Karpas-422 (cell line): ENCODE measurements around the gene MAP3K5. TPM values are rescaled to one million over a fixed set of nuclear protein-coding genes. Genes with fewer than 3 reads are reported as not detected.

ENCODE experiments used
- DNase-seq: peaks from one replicate; pipeline ENCODE4 v3.0.0-alpha.2; 2015
- H2AFZ ChIP-seq: fragments of 200-600 bp; sonication (generic); 2 replicates; pipeline ENCODE4 v1.6.1; 2014; ENCODE audit warnings: antibody characterized with exemption, low read length, mixed read lengths
- H3K27ac ChIP-seq: fragments of 200-600 bp; sonication (generic); 2 replicates; pipeline ENCODE4 v1.5.1; 2014; ENCODE audit warnings: mild to moderate bottlenecking, low read length, moderate library complexity
- H3K27me3 ChIP-seq: fragments of 200-600 bp; sonication (generic); 2 replicates; pipeline ENCODE4 v1.6.1; 2014; ENCODE audit warnings: low read length, mixed read lengths
- H3K36me3 ChIP-seq: fragments of 200-600 bp; sonication (generic); 2 replicates; pipeline ENCODE4 v1.6.1; 2014; ENCODE audit warnings: low read length, mixed read lengths; ENCODE audit not compliant: insufficient read depth
- H3K4me1 ChIP-seq: fragments of 200-600 bp; sonication (generic); 2 replicates; pipeline ENCODE4 v1.6.1; 2014; ENCODE audit warnings: mild to moderate bottlenecking, low read length, mixed read lengths
- H3K4me2 ChIP-seq: fragments of 200-600 bp; sonication (generic); 2 replicates; pipeline ENCODE4 v1.6.1; 2014; ENCODE audit warnings: low read length, low read depth, mild to moderate bottlenecking; ENCODE audit not compliant: poor library complexity, severe bottlenecking
- H3K4me3 ChIP-seq: fragments of 200-600 bp; sonication (generic); 2 replicates; pipeline ENCODE4 v1.5.1; 2014; ENCODE audit warnings: mild to moderate bottlenecking, antibody characterized with exemption, low read length, mixed read lengths
- H3K79me2 ChIP-seq: fragments of 200-600 bp; sonication (generic); 2 replicates; pipeline ENCODE4 v1.6.1; 2014; ENCODE audit warnings: mild to moderate bottlenecking, low read length, mixed read lengths
- H3K9ac ChIP-seq: fragments of 200-600 bp; sonication (generic); 2 replicates; pipeline ENCODE4 v1.6.0; 2014; ENCODE audit warnings: low read length
- H3K9me2 ChIP-seq: fragments of 200-600 bp; sonication (generic), shearing (Covaris generic); replicated peaks from 2 replicates; pipeline ENCODE4 v1.6.0; 2014; ENCODE audit warnings: mild to moderate bottlenecking, low read length, moderate library complexity; ENCODE audit not compliant: insufficient read depth
- H3K9me3 ChIP-seq: fragments of 300-700, 200-600 bp; sonication (generic); 2 replicates; pipeline ENCODE4 v1.6.1; 2014; ENCODE audit warnings: low read length, mixed read lengths
- H4K20me1 ChIP-seq: fragments of 200-600 bp; sonication (generic); 2 replicates; pipeline ENCODE4 v1.6.1; 2014; ENCODE audit warnings: mild to moderate bottlenecking, antibody characterized with exemption, low read length, low read depth; ENCODE audit not compliant: insufficient read depth
- total RNA-seq: library from RNA; depleted of rRNA; stranded (reverse); fragments of >200 nt; shearing (Covaris generic); gene quantifications from 2 replicates; pipeline ENCODE4 v1.2.3, GENCODE V29; 2014; ENCODE audit warnings: low replicate concordance

MAP3K5 gene
- total RNA-seq, 1 experiment from 2014 or later: 1.1 TPM

DNA sequence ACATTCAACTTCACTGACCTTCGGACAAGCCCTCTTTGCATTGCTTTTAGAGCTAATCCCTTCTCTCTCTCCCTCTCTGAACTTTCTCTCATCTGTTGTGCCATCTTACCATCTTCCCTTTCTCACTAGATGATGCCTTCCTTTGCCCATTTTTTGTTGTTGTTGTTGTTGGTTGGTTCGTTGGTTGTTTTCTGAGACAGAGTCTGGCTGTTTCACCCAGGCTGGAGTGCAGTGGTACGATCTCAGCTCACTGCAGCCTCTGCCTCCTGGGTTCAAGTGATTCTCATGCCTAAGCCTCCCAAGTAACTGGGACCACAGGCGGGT, 18.8 kb downstream of the MAP3K5 start:
- no peak overlapping the region for H3K4me2 ChIP-seq

GRCh38 chr6:136772685-136773472, 19.4 kb downstream of the MAP3K5 start:
- H3K27ac ChIP-seq: no peak overlapping the region
- H3K9me2 ChIP-seq: no peaks in the 10 kb centered on the region
- H3K4me3 ChIP-seq: no peak overlapping the region
- H2AFZ ChIP-seq: no peak overlapping the region
- no peaks in the 10 kb centered on the region; the same call in 1 of the 2 replicates for H3K4me1 ChIP-seq
- H3K9ac ChIP-seq: no peak overlapping the region
- no peak for DNase-seq
- H3K27me3 ChIP-seq: no peaks in the 10 kb centered on the region
- no peaks in the 10 kb centered on the region for H4K20me1 ChIP-seq
- H3K4me2 ChIP-seq: no peak overlapping the region
- H3K9me3 ChIP-seq: no peaks in the 10 kb centered on the region
- no peaks in the 10 kb centered on the region for H3K36me3 ChIP-seq
- H3K79me2 ChIP-seq: no peaks in the 10 kb centered on the region

More for the DNA sequence above, 18.8 kb downstream of the MAP3K5 start:
- no peaks in the 10 kb centered on the region for H3K9me2 ChIP-seq
- H3K27ac ChIP-seq: no peak overlapping the region
- H2AFZ ChIP-seq: no peak overlapping the region
- no peaks in the 10 kb centered on the region for H3K27me3 ChIP-seq
- no peaks in the 10 kb centered on the region for H3K36me3 ChIP-seq
- no peaks in the 10 kb centered on the region for H3K79me2 ChIP-seq
- H3K9ac ChIP-seq: no peak overlapping the region
- no peak overlapping the region for H3K4me3 ChIP-seq
- DNase-seq: no peak
- H4K20me1 ChIP-seq: no peaks in the 10 kb centered on the region
- no peaks in the 10 kb centered on the region for H3K4me1 ChIP-seq
- H3K9me3 ChIP-seq: no peaks in the 10 kb centered on the region

GRCh38 chr6:136771306-136771705, 21.0 kb downstream of the MAP3K5 start:
- H3K9me2 ChIP-seq: no peaks in the 10 kb centered on the region
- H3K9me3 ChIP-seq: no peaks in the 10 kb centered on the region
- H3K27me3 ChIP-seq: no peaks in the 10 kb centered on the region
- H4K20me1 ChIP-seq: no peaks in the 10 kb centered on the region
- H3K36me3 ChIP-seq: no peaks in the 10 kb centered on the region
- no peak overlapping the region for H2AFZ ChIP-seq
- no peak overlapping the region for H3K4me3 ChIP-seq
- H3K27ac ChIP-seq: no peak overlapping the region
- DNase-seq: no peak
- H3K4me2 ChIP-seq: no peak overlapping the region
- H3K4me1 ChIP-seq: peaks cover 4% of the 10 kb centered on the region
- no peaks in the 10 kb centered on the region for H3K79me2 ChIP-seq
- H3K9ac ChIP-seq: no peak overlapping the region

DNA sequence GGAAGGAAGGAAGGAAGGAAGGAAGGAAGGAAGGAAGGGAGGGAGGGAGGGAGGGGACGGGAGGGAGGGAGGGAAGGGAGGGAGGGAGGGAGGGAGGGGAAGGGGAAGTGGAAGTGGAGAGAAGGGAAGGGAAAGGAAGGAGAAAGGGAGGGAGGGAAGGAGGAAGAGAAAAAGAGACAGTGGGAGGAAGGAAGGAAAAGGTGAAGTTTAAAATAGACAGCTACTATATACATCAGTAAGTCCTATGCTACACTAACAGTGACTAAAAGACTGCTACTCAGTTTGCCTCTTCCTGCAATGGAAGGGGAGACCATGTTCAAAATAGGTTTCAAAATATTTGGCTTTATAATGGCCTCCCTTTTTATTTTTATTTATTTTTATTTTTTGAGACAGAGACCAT, 22.5 kb downstream of the MAP3K5 start:
- H3K27me3 ChIP-seq: no peaks in the 10 kb centered on the region
- no peak for DNase-seq
- H3K36me3 ChIP-seq: no peaks in the 10 kb centered on the region
- H3K4me1 ChIP-seq: peaks cover 4% of the 10 kb centered on the region
- H3K9me3 ChIP-seq: no peaks in the 10 kb centered on the region
- H3K9ac ChIP-seq: no peak overlapping the region
- H2AFZ ChIP-seq: no peak overlapping the region
- no peak overlapping the region for H3K27ac ChIP-seq
- H3K4me2 ChIP-seq: no peak overlapping the region
- H4K20me1 ChIP-seq: no peaks in the 10 kb centered on the region
- H3K4me3 ChIP-seq: no peak overlapping the region
- H3K79me2 ChIP-seq: no peaks in the 10 kb centered on the region
- H3K9me2 ChIP-seq: no peaks in the 10 kb centered on the region

- Histone ChIP-seq H3K79me2 (no peaks in the 10 kb centered on the region), H3K4me2 (no peak overlapping the region), H3K27ac (no peak overlapping the region), H2AFZ (no peak overlapping the region), H3K9ac (no peak overlapping the region), H3K4me3 (no peak overlapping the region), H3K9me3 (no peaks in the 10 kb centered on the region), H3K36me3 (no peaks in the 10 kb centered on the region), H3K27me3 (no peaks in the 10 kb centered on the region), H3K4me1 (peaks cover 4% of the 10 kb centered on the region), H3K9me2 (no peaks in the 10 kb centered on the region), H4K20me1 (no peaks in the 10 kb centered on the region)
- DNase-seq: no peak
These were observed 23.2 kb downstream of the MAP3K5 start for GRCh38 chr6:136769124-136769523.

DNA sequence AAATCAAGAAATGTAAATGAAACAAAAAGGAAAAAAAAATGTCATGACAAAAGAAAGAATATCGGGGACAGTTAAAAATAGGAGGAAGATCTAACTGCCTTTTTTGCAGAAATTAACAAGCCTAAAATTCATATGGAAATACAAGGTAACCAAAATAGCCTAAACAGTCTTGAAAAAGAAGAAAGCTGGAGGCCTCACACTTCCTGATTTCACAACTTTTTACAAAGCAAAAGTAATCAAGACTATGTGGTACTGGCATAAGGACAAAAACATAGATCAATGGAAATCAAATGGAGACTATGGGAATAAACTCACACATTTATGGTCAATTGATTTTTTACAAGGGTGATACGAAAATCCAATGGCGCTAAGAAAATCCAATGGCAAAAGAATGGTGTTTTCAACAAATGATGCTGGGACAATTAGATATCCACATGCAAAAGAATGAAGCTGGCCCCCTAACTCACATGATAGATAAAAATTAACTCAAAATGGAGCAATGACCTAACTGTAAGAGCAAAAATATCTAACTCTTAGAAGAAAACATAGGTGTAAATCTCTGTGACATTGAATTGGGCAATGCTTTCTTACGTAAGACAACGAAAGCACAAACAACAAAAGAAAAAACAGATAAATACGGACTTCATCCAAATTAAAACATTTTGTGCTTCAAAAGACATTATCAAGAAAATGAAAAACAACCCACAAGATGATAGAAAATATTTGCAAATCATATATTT, 24.5 kb downstream of the MAP3K5 start:
- no peak overlapping the region for H3K27ac ChIP-seq
- H3K9me2 ChIP-seq: no peaks in the 10 kb centered on the region
- H2AFZ ChIP-seq: no peak overlapping the region
- no peak overlapping the region for H3K9ac ChIP-seq
- H3K4me2 ChIP-seq: no peak overlapping the region
- H3K9me3 ChIP-seq: no peaks in the 10 kb centered on the region
- no peaks in the 10 kb centered on the region for H3K79me2 ChIP-seq
- no peaks in the 10 kb centered on the region for H4K20me1 ChIP-seq
- H3K4me3 ChIP-seq: no peak overlapping the region
- H3K4me1 ChIP-seq: peaks cover 4% of the 10 kb centered on the region
- DNase-seq: no peak
- no peaks in the 10 kb centered on the region for H3K36me3 ChIP-seq
- no peaks in the 10 kb centered on the region for H3K27me3 ChIP-seq

DNA sequence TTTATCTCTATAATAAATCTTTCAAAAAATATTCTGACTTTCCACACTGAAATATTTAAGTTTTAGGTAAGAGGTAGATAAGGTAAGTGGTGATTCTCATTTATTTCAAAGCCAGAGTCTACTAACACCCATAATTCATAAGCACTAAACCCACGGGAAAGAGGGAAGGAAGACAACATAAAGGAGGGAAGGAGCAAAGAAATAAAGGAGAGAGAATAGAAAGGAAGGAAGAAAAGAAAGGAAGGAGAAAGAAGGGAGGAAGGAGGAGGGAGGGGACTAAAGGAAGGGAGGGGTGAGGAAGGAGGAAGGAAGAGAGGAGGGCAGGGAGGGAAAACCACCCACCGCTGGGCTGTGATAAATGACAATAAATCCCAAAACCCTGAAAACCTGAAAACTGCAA, 25.2 kb downstream of the MAP3K5 start:
- Histone ChIP-seq H3K9me2 (no peaks in the 10 kb centered on the region), H3K4me2 (no peak overlapping the region), H3K4me1 (peaks cover 4% of the 10 kb centered on the region), H3K9ac (no peak overlapping the region), H3K27me3 (no peaks in the 10 kb centered on the region), H3K4me3 (no peak overlapping the region), H3K9me3 (no peaks in the 10 kb centered on the region), H3K27ac (no peak overlapping the region), H3K79me2 (no peaks in the 10 kb centered on the region), H2AFZ (no peak overlapping the region), H4K20me1 (no peaks in the 10 kb centered on the region), H3K36me3 (no peaks in the 10 kb centered on the region)
- no peak for DNase-seq

- no peak overlapping the region for H3K4me2 ChIP-seq
- no peaks in the 10 kb centered on the region for H4K20me1 ChIP-seq
- no peak overlapping the region for H2AFZ ChIP-seq
- no peak overlapping the region for H3K9ac ChIP-seq
- H3K9me2 ChIP-seq: no peaks in the 10 kb centered on the region
- no peaks in the 10 kb centered on the region for H3K9me3 ChIP-seq
- H3K79me2 ChIP-seq: no peaks in the 10 kb centered on the region
- H3K4me3 ChIP-seq: no peak overlapping the region
- DNase-seq: no peak
- no peaks in the 10 kb centered on the region for H3K36me3 ChIP-seq
- peaks cover 4% of the 10 kb centered on the region for H3K4me1 ChIP-seq
- H3K27ac ChIP-seq: no peak overlapping the region
- H3K27me3 ChIP-seq: no peaks in the 10 kb centered on the region
These were observed 26.0 kb downstream of the MAP3K5 start for GRCh38 chr6:136766274-136766673.
